ENCODE data around the gene ANKRD34C.

DNA sequence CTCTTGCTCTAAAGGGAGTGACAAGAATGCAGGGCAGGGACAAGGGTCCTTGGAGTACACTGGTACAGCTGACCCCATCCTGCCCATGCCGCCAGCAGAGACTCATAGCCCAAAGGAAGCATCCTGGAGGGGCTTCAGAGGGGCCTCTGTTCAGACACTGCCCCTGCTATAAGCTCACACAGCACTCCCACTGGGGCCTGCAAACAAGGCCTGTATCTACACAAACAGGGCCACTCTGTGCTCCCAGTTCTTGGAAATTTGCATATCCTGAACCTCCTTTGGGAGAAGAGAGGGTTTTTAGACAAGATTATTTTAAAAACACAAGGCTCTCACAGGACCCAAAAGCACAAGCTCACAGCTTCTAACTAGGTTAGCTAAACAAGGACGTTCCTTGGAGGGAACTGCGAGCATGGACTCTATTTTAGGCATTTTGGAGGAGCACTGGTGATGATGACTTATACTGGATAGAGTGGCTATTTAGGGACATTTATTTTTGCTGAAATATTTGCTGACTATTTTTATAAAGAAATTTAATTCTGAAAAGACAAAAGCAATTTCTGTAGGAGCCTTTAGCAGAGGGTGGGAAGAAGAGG, 16.4 kb upstream of the ANKRD34C start:
- no peak for TF ChIP-seq EZH2 (IDR thresholded peaks at IDR 0.05; ENCODE audit: borderline replicate concordance, low read depth, low read length, poor library complexity, severe bottlenecking)
- TF ChIP-seq, protein P1, sequence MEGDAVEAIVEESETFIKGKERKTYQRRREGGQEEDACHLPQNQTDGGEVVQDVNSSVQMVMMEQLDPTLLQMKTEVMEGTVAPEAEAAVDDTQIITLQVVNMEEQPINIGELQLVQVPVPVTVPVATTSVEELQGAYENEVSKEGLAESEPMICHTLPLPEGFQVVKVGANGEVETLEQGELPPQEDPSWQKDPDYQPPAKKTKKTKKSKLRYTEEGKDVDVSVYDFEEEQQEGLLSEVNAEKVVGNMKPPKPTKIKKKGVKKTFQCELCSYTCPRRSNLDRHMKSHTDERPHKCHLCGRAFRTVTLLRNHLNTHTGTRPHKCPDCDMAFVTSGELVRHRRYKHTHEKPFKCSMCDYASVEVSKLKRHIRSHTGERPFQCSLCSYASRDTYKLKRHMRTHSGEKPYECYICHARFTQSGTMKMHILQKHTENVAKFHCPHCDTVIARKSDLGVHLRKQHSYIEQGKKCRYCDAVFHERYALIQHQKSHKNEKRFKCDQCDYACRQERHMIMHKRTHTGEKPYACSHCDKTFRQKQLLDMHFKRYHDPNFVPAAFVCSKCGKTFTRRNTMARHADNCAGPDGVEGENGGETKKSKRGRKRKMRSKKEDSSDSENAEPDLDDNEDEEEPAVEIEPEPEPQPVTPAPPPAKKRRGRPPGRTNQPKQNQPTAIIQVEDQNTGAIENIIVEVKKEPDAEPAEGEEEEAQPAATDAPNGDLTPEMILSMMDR (conservative IDR thresholded peaks at IDR 0.05; ENCODE audit: low read depth, low read length): no peak
